Measurements from ENCODE around the gene DLG5.

GRCh38 chr10:77850620-77851231 is 75.8 kb downstream of the DLG5 start:
- TF ChIP-seq TBL1XR1 (IDR thresholded peaks at IDR 0.05; ENCODE audit: low read depth, low read length): no peak
- no peak for TF ChIP-seq SREBF2 (IDR thresholded peaks at IDR 0.05; ENCODE audit: low read length)
- TF ChIP-seq POLR2A (IDR thresholded peaks at IDR 0.05; ENCODE audit: low read depth, low read length): no peak
- no peak for TF ChIP-seq ESRRA (IDR thresholded peaks at IDR 0.05; ENCODE audit: low read length)
- TF ChIP-seq REST (IDR thresholded peaks at IDR 0.05; ENCODE audit: low read depth, low read length): no peak
- TF ChIP-seq EGR1 (IDR thresholded peaks at IDR 0.05; ENCODE audit: borderline replicate concordance in 1 of 2, low read depth in 2 of 2, low read length in 2 of 2): no peak
- no peak for TF ChIP-seq MAX (IDR thresholded peaks at IDR 0.05; ENCODE audit: low read depth, low read length)
